Cardiac muscle cell (in vitro differentiated cells and primary cell): ENCODE results near the gene BNC1. TPM values are rescaled to one million over a fixed set of nuclear protein-coding genes. Genes with fewer than 3 reads are reported as not detected.

Source experiments
- DNase-seq, 2 donors: peaks; one replicate each; pipeline versions ENCODE4 v3.0.0 to v3.0.0-alpha.2; 2010 to 2017; ENCODE audit warnings: low read depth in 1 of 2, low spot score in 1 of 2
- H3K27ac ChIP-seq: fragments of 200-600 bp; sonication (generic); 2 replicates; pipeline ENCODE4 v1.5.1; 2016
- H3K27me3 ChIP-seq: fragments of 200-600 bp; sonication (generic); 2 replicates; pipeline ENCODE4 v1.6.0; 2016; ENCODE audit warnings: control low read depth
- H3K36me3 ChIP-seq: fragments of 200-600 bp; sonication (generic); 2 replicates; pipeline ENCODE4 v1.5.1; 2016; ENCODE audit warnings: control low read depth
- H3K4me1 ChIP-seq: fragments of 200-600 bp; sonication (generic); 2 replicates; pipeline ENCODE4 v1.8.1; 2017; ENCODE audit warnings: low read depth, mild to moderate bottlenecking, mixed run types
- H3K4me3 ChIP-seq: fragments of 200-600 bp; sonication (generic); 2 replicates; pipeline ENCODE4 v1.5.1; 2016; ENCODE audit warnings: mild to moderate bottlenecking
- H3K9me3 ChIP-seq: fragments of 200-600 bp; sonication (generic); 2 replicates; pipeline ENCODE4 v1.5.1; 2017; ENCODE audit warnings: low read depth, mild to moderate bottlenecking, control low read depth
- polyA plus RNA-seq: library from polyadenylated mRNA; unstranded; fragments of >200 nt; fragmentation: Nextera tagmentation; extraction: Ambion mirVana; gene quantifications from 2 replicates; pipeline ENCODE4 v1.2.1, GENCODE V29; 2016
- total RNA-seq: library from RNA; depleted of rRNA; stranded (reverse); fragments of >200 nt; gene quantifications from 2 replicates; pipeline ENCODE4 v1.2.3, GENCODE V29; 2016
- TF ChIP-seq, protein P1 (sequence below): IDR thresholded peaks from 2 replicates; pipeline ENCODE4 v1.5.1; 2012; ENCODE audit warnings: low read depth, mild to moderate bottlenecking, low read length

Gene BNC1
- total and polyA plus RNA-seq, 2 experiments from 2014 or later = 3.3 to 4.5 TPM

DNA sequence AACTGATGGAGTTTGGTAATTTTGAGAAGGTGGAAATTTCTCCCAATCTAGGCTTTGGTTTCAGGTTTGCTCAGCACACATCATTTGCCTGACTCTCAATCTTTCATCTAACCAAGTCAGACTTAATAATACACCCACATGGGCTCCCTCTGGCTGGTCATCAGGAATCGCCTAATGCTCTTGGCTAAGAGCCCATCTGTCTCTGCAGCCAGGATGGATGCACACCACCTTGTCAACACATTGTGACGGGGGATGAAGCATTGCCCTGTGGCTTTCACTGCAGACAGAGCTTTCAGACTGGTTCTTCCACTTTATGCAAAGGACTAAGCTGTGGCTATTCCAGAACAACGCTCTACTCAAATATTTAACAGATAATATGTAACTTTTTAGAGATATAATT is 73.8 kb downstream of the BNC1 start:
- no peaks in the 10 kb centered on the region for H3K36me3 ChIP-seq
- TF ChIP-seq, protein P1, sequence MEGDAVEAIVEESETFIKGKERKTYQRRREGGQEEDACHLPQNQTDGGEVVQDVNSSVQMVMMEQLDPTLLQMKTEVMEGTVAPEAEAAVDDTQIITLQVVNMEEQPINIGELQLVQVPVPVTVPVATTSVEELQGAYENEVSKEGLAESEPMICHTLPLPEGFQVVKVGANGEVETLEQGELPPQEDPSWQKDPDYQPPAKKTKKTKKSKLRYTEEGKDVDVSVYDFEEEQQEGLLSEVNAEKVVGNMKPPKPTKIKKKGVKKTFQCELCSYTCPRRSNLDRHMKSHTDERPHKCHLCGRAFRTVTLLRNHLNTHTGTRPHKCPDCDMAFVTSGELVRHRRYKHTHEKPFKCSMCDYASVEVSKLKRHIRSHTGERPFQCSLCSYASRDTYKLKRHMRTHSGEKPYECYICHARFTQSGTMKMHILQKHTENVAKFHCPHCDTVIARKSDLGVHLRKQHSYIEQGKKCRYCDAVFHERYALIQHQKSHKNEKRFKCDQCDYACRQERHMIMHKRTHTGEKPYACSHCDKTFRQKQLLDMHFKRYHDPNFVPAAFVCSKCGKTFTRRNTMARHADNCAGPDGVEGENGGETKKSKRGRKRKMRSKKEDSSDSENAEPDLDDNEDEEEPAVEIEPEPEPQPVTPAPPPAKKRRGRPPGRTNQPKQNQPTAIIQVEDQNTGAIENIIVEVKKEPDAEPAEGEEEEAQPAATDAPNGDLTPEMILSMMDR = no peak
- DNase-seq = peak; percentile 0 to 17
- no peaks in the 10 kb centered on the region for H3K27me3 ChIP-seq
- H3K27ac ChIP-seq = no peak overlapping the region
- peaks cover 7% of the 10 kb centered on the region for H3K4me1 ChIP-seq
- H3K4me3 ChIP-seq = no peak overlapping the region
- H3K9me3 ChIP-seq = no peaks in the 10 kb centered on the region

DNA sequence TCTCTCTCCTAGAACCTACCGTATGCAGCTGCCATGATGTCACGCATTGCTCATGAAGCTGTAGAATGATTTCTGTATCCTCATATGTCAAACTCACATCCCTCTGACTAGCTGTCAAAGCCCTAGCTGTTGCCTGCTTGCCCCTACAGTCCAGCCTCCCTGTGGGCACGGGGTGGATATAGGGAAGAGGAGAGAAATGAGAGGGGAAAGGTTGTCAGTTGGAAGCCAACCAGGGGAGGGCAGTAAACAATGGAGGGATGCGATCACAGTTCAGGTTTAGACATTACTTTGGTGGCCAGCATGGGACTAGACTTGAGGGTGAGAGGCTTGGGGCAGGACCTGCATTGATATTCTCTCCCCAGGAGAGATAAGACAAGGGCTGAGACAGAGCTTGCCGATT is 75.1 kb downstream of the BNC1 start:
- Histone ChIP-seq H3K4me3 (no peak overlapping the region), H3K36me3 (no peaks in the 10 kb centered on the region), H3K4me1 (peaks cover 16% of the 10 kb centered on the region), H3K9me3 (no peaks in the 10 kb centered on the region), H3K27me3 (no peaks in the 10 kb centered on the region), H3K27ac (no peak overlapping the region)
- TF ChIP-seq, protein P1 = no peak
- no peak for DNase-seq

DNA sequence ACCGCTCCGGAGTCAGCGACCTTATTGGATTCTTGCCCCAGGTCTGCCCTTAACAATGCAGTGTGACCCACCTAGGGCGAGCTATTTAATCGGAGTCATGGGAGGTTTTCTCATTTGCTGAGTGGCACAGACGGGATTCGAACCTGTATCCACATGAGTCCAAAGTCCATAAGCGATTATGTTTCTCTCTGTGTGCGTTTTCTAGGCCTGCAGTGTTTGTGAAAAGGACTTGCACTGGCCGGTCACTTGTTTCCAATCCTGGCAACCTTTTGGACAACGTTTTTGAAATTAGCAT is 76.2 kb downstream of the BNC1 start:
- Histone ChIP-seq H3K4me1 (peaks cover 16% of the 10 kb centered on the region), H3K27me3 (no peaks in the 10 kb centered on the region), H3K36me3 (no peaks in the 10 kb centered on the region), H3K9me3 (no peaks in the 10 kb centered on the region), H3K27ac (peak overlapping the region; percentile 61), H3K4me3 (peak overlapping the region; percentile 91)
- TF ChIP-seq, protein P1 = no peak
- peak in 1 of 2 donors; percentile 30 for DNase-seq

DNA sequence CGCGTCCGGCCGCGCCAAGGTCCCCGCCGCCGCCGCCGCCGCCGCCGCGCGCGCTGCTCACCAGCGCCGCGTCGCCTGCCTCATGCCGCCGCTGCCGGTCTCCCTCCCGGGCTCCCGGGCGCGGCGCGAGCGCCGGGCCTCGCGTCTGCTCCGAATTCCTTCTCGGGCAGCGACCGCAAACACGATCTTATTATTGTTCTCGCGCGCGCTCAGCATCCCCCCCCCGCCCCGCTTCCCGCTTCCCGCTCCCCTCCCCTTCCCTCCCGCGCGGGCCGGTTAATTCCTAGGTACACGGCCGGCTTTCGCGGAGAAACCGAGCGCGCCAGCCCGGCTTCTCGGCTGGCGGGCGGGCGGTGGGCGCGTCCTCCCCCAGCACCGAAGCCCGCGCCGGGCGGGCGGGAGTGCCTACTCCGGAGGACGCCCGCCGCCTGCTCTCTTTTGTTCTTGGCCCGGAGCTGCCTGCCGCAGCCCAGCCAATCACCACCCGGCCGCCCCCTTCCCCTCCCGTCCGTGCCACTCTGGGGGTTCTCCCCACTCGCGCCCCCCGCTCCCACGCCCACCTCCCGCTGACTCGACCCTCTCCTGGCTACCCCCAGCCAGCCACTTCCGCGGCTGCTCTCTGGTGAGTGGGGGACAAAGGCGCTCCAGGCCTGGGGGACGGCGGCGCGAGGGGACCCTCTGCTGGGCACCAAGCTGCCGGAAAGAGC is 76.7 kb downstream of the BNC1 start, which contains the start of gene HDGFL3:
TSS of gene HDGFL3 (minus strand) at position 164 of the 707 bp plus-strand sequence. CDS start 409 bp downstream, outside the sequence.
- peak; percentile 72 to 75 for DNase-seq
- Histone ChIP-seq H3K36me3 (no peaks in the 10 kb centered on the region), H3K27ac (peak within 1 kb of the TSS; percentile 89), H3K4me3 (peak within 1 kb of the TSS; percentile 91), H3K4me1 (peaks cover 16% of the 10 kb centered on the region), H3K9me3 (no peaks in the 10 kb centered on the region), H3K27me3 (no peaks in the 10 kb centered on the region)
- TF ChIP-seq, protein P1 = peak; percentile 8

DNA sequence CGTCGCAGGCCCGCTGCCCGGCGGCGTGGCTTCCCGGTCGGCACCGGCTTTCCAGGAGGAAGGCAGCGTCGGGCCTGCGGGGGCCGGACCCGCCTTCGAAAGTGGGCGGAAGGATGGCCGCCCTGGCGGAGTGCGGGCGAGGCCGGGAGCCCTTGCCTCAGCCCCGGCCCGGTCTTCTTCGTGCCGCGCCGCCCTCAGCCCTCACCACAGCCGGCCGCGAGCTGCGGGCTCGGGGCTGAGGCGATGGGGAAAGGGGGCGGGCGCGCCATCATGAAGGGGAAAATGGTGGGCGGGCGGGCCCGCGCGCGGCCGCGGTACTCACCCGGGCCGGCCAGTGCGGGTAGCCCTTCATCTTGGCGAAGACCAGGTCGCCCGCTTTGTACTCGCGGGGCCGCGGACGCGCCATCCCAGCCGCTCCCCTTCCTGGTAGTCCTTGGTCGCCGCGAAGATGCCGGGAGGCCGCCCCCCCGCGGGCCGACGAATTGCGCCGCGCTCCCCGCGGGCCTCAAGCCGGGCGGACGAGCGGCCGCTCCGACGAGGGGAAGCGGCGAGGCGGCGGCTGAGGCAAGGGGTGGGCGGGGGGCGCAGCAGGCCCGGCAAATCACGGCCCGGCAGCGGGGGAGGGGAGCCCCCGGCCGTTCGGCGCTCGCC is 77.3 kb downstream of the BNC1 start:
- peak; percentile 48 to 63 for DNase-seq
- Histone ChIP-seq H3K27me3 (no peaks in the 10 kb centered on the region), H3K9me3 (no peaks in the 10 kb centered on the region), H3K27ac (peak overlapping the region; percentile 89), H3K4me3 (peak overlapping the region; percentile 91), H3K4me1 (peaks cover 16% of the 10 kb centered on the region), H3K36me3 (no peaks in the 10 kb centered on the region)
- TF ChIP-seq, protein P1 = no peak
